ENCODE data around the gene FAM217B. TPM values are rescaled to one million over a fixed set of nuclear protein-coding genes. Genes with fewer than 3 reads are reported as not detected.

Gene FAM217B
- total and polyA plus RNA-seq, 5 experiments from 2014 or later: 24.2 to 47.3 (median 27.4) TPM

DNA sequence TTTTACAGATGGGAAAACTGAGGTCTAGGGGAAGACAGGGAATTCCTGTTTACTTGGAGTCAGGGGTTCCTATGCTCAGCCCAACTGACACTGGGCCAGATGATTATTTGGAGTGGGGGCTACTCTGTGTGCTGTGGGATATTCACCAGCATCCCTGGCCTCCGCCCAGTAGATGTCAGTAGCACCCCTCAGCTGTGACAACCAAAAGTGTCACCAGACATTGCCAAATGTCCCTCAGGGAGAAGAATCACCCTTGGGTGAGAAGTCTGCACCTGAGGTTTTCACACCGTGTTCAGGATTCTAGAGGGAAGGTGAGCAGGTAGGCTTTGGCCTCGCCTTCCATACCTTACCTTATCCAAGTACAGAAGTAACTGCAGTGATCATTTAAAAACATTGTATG is 45.7 kb downstream of the FAM217B start:
- Mint-ChIP-seq H3K4me1 (peaks cover 0 to 9% (median 1%) of the 10 kb centered on the region in 4 donors), H3K4me3 (no peak overlapping the region), H3K9me3 (peaks cover 0 to 2% (median 0%) of the 10 kb centered on the region in 9 donors), H3K36me3 (peaks cover 6 to 31% (median 15%) of the 10 kb centered on the region in 3 donors), H3K27me3 (no peaks in the 10 kb centered on the region), H3K27ac (no peak overlapping the region)
- DNase-seq: no peak
- ATAC-seq: no peak
- POLR2A ChIA-PET: no interaction called here

DNA sequence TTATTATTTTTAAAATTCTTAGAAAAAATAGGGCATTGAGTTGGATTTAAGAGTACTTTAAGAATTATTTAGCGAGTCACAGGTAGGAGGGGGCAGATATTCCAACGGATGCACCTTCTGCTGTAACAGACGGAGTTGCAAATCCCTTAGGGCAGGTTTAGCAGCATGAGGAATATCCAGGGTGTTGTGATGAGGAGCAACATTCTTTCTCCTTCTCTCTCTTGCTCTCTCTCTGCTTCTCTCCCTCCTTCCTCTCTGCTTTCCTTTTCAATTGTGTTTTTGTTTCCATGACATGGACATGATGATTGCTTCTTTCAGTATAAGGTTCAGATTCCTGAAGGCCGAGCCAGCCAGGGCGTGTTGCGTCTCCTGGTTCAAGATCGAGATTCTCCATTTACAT is 46.9 kb downstream of the FAM217B start:
- Mint-ChIP-seq H3K27ac (no peak overlapping the region), H3K27me3 (no peaks in the 10 kb centered on the region), H3K4me3 (no peak overlapping the region), H3K36me3 (peaks cover 6 to 29% (median 17%) of the 10 kb centered on the region in 3 donors), H3K9me3 (no peaks in the 10 kb centered on the region), H3K4me1 (peaks cover 0 to 9% (median 1%) of the 10 kb centered on the region in 4 donors)
- POLR2A ChIA-PET: no interaction called here
- no peak for DNase-seq
- no peak for ATAC-seq

DNA sequence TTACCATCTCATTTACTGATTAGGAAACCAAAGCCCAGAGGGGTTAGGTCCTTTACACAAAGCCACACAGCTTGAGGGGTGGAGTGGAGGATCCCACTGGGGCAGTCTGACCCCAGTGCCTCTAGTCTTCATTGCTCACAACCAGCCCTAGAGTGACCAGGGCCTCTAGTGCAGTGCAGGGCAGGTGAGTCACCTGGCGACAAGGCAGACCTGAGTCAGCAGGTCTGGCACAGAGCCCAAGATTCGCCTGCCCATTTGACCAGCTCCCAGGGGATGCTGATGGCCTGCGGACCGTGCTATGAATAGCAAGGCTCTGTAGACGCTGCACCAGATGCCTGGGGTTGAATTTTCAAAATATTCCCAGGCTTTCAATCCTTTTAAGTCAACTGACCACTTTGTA is 48.0 kb downstream of the FAM217B start:
- no peak for ATAC-seq
- POLR2A ChIA-PET: no interaction called here
- Mint-ChIP-seq H3K4me3 (no peak overlapping the region), H3K27me3 (no peaks in the 10 kb centered on the region), H3K36me3 (peaks cover 6 to 28% (median 20%) of the 10 kb centered on the region in 3 donors), H3K27ac (no peak overlapping the region), H3K4me1 (peaks cover 0 to 9% (median 1%) of the 10 kb centered on the region in 4 donors), H3K9me3 (no peaks in the 10 kb centered on the region)
- no peak for DNase-seq

- H3K9me3 Mint-ChIP-seq: peaks cover 0 to 3% (median 0%) of the 10 kb centered on the region in 9 donors
- H3K36me3 Mint-ChIP-seq: peaks cover 6 to 48% (median 43%) of the 10 kb centered on the region in 3 donors
Observed at GRCh38 chr20:59992526-59993084, 52.4 kb downstream of the FAM217B start.

DNA sequence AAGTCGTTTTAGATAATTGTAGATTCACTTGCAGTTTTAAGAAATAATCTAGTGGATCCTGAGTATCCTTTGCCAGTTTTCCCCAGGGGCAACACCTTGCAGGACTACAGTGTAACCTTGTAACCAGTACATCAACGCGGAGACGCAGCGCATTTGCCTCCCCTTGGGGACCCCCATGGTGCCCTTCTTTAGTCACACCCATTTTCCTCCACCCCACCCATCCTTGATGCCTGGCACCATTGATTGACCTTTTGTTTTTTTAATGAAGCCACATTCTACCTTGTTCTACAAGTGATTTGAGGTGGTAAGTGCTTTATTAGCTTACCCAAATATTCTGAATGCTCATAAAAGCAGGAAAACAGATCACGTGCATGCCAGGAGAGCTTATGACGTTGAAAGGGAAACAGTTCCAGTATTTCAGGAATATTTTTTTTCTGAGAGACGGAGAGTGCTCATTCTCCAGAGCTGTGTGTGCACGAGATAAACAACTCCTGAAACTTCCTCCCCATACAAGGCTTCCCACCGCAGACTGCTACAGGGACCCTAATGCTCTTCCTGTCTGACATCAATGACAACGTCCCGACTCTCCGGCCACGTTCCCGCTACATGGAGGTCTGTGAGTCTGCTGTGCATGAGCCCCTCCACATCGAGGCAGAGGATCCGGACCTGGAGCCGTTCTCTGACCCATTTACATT is 53.7 kb downstream of the FAM217B start:
- Mint-ChIP-seq H3K4me1 (peaks cover 0 to 5% (median 3%) of the 10 kb centered on the region in 4 donors), H3K9me3 (peaks cover 0 to 3% (median 0%) of the 10 kb centered on the region in 9 donors), H3K36me3 (peaks cover 6 to 49% (median 43%) of the 10 kb centered on the region in 3 donors), H3K4me3 (no peak overlapping the region), H3K27ac (no peak overlapping the region), H3K27me3 (peaks cover 0 to 10% (median 2%) of the 10 kb centered on the region in 5 donors)
- DNase-seq: no peak
- no peak for ATAC-seq
- POLR2A ChIA-PET: no interaction called here

More at GRCh38 chr20:59992526-59993084, 52.4 kb downstream of the FAM217B start:
- H3K27ac Mint-ChIP-seq: no peak overlapping the region
- POLR2A ChIA-PET: no interaction called here
- peaks cover 0 to 5% (median 3%) of the 10 kb centered on the region in 4 donors for H3K4me1 Mint-ChIP-seq
- no peak overlapping the region for H3K4me3 Mint-ChIP-seq
- DNase-seq (no peak), ATAC-seq (no peak)
- H3K27me3 Mint-ChIP-seq: peaks cover 0 to 10% (median 2%) of the 10 kb centered on the region in 5 donors

- ATAC-seq: no peak
- peaks cover 0 to 3% (median 0%) of the 10 kb centered on the region in 9 donors for H3K9me3 Mint-ChIP-seq
- no peak for DNase-seq
- H3K4me1 Mint-ChIP-seq: peaks cover 0 to 5% (median 3%) of the 10 kb centered on the region in 4 donors
- H3K27ac Mint-ChIP-seq: no peak overlapping the region
- H3K4me3 Mint-ChIP-seq: no peak overlapping the region
- H3K27me3 Mint-ChIP-seq: peaks cover 0 to 10% (median 2%) of the 10 kb centered on the region in 5 donors
- POLR2A ChIA-PET: no interaction called here
- peaks cover 4 to 50% (median 44%) of the 10 kb centered on the region in 3 donors for H3K36me3 Mint-ChIP-seq
Observed at GRCh38 chr20:59994697-59995122, 54.5 kb downstream of the FAM217B start.

DNA sequence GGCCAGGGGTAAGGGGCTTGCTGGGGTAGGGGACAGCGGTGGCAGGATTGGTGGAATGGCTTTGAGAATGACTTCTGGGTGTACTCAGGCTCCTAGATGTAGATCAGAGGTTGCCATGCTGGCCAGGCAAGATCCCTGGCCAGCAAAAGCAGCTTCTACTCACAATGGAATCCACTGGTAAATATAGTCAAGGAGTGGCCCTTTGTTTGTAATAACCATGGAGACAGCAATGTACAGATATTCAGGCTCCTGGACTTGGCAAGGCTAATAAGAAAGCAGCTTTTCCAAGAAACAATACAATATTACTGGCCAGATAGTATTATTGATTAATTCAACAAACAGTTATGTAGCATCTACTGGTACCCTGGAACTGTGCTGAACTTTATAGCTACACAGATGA is 55.9 kb downstream of the FAM217B start:
- H3K27me3 Mint-ChIP-seq: peaks cover 0 to 10% (median 2%) of the 10 kb centered on the region in 5 donors
- POLR2A ChIA-PET: no interaction called here
- no peak for DNase-seq
- ATAC-seq: no peak
- H3K36me3 Mint-ChIP-seq: peaks cover 0 to 55% (median 53%) of the 10 kb centered on the region in 3 donors
- no peak overlapping the region for H3K4me3 Mint-ChIP-seq
- peaks cover 0 to 3% (median 0%) of the 10 kb centered on the region in 9 donors for H3K9me3 Mint-ChIP-seq
- peaks cover 0 to 3% (median 3%) of the 10 kb centered on the region in 4 donors for H3K4me1 Mint-ChIP-seq
- H3K27ac Mint-ChIP-seq: peak overlapping the region in 1 of 10 donors; percentile 9

DNA sequence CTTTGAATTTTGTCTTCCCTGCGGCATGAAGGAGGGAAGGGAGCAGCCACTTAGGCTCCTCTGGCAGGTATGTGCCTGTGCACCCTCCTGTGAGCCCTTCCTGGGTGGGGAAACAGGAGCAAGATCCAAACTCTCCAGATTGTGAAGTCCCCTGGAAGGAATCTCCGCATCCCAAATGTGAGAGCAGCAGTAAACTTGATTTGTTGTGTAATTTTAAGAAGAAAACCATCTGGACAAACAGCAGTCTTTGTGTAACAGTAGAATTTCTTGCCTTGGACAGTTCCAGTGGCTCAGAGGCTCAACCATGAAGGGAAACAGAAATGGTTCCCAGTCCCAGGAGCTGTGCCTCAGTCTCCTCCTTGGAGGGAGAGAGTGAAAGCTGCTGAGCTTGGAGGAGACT is 57.7 kb downstream of the FAM217B start:
- Mint-ChIP-seq H3K36me3 (peaks cover 4 to 60% (median 56%) of the 10 kb centered on the region in 3 donors), H3K27ac (no peak overlapping the region), H3K4me3 (no peak overlapping the region), H3K4me1 (peaks cover 0 to 3% (median 3%) of the 10 kb centered on the region in 4 donors), H3K9me3 (peaks cover 0 to 3% (median 0%) of the 10 kb centered on the region in 9 donors), H3K27me3 (peaks cover 0 to 10% (median 2%) of the 10 kb centered on the region in 5 donors)
- DNase-seq: no peak
- ATAC-seq: no peak
- POLR2A ChIA-PET: no interaction called here

Other genes starting within 250 kb of the FAM217B start
- 1 to 10 TPM; 6.1 to 8.3 TPM for gene SYCP2, start 6.8 kb upstream of the FAM217B start, total RNA-seq
- gene SYCP2, start 6.8 kb upstream of the FAM217B start, polyA plus RNA-seq: 1 to 10 TPM; 1.2 to 1.9 (median 1.6) TPM
- gene PPP1R3D, start 84 bp upstream of the FAM217B start, total RNA-seq: 1 to 10 TPM; 7.7 to 8.1 TPM
- 1 to 10 TPM; 1.3 to 2.7 (median 2.2) TPM for gene PPP1R3D, start 84 bp upstream of the FAM217B start, polyA plus RNA-seq
- gene CDH26, start 18.0 kb downstream of the FAM217B start, total RNA-seq: 1 to 10 TPM; 4.3 to 4.5 TPM
- under 1 TPM in 1 of 3 donors, not detected in 2; 0.07 TPM for gene CDH26, start 18.0 kb downstream of the FAM217B start, polyA plus RNA-seq